ES-I3 (cell line): ENCODE results near the gene ETV5.

ENCODE experiments used
- H3K36me3 ChIP-seq: 2 replicates; pipeline ENCODE4 v1.6.1; 2013; ENCODE audit warnings: mild to moderate bottlenecking, low read length, control low read depth, moderate library complexity; ENCODE audit not compliant: insufficient read depth
- H3K4me1 ChIP-seq: 2 replicates; pipeline ENCODE4 v1.6.1; 2013; ENCODE audit warnings: mild to moderate bottlenecking, control low read depth, low read length; ENCODE audit not compliant: insufficient read depth
- H3K9ac ChIP-seq: 2 replicates; pipeline ENCODE4 v1.6.1; 2013; ENCODE audit warnings: low read depth, mild to moderate bottlenecking, low read length, moderate library complexity
- H3K9me3 ChIP-seq: 2 replicates; pipeline ENCODE4 v1.6.1; 2013; ENCODE audit warnings: mild to moderate bottlenecking, low read length, moderate library complexity; ENCODE audit not compliant: control insufficient read depth, insufficient read depth

ETV5 gene

GRCh38 chr3:186108941-186109865, at the start of gene ETV5:
Gene ETV5 (minus strand): TSS chr3:186109089. CDS start chr3:186105868, 3,221 bp downstream.
- H3K4me1 ChIP-seq: peaks cover 16% of the 10 kb centered on the region
- no peaks in the 10 kb centered on the region for H3K9me3 ChIP-seq
- peak within 1 kb of the TSS; percentile 82 for H3K9ac ChIP-seq
- no peaks in the 10 kb centered on the region for H3K36me3 ChIP-seq

GRCh38 chr3:186154641-186155040, 45.8 kb upstream of the ETV5 start:
- no peak overlapping the region for H3K9ac ChIP-seq
- H3K9me3 ChIP-seq: no peaks in the 10 kb centered on the region
- H3K36me3 ChIP-seq: no peaks in the 10 kb centered on the region
- no peaks in the 10 kb centered on the region for H3K4me1 ChIP-seq

GRCh38 chr3:186152889-186153292, 44.0 kb upstream of the ETV5 start:
- H3K9ac ChIP-seq: no peak overlapping the region
- H3K9me3 ChIP-seq: no peaks in the 10 kb centered on the region
- H3K36me3 ChIP-seq: no peaks in the 10 kb centered on the region
- no peaks in the 10 kb centered on the region for H3K4me1 ChIP-seq

- Histone ChIP-seq H3K4me1 (no peaks in the 10 kb centered on the region), H3K9ac (no peak overlapping the region), H3K36me3 (no peaks in the 10 kb centered on the region), H3K9me3 (no peaks in the 10 kb centered on the region)
These were observed 43.5 kb upstream of the ETV5 start for GRCh38 chr3:186152361-186152798.

- Histone ChIP-seq H3K9ac (no peak overlapping the region), H3K9me3 (no peaks in the 10 kb centered on the region), H3K36me3 (no peaks in the 10 kb centered on the region), H3K4me1 (no peaks in the 10 kb centered on the region)
These were observed 42.4 kb upstream of the ETV5 start for GRCh38 chr3:186151077-186151971.

- H3K9me3 ChIP-seq: no peaks in the 10 kb centered on the region
- H3K4me1 ChIP-seq: no peaks in the 10 kb centered on the region
- H3K9ac ChIP-seq: no peak overlapping the region
These were observed 41.3 kb upstream of the ETV5 start for GRCh38 chr3:186150041-186150830.

GRCh38 chr3:186149319-186149960, 40.6 kb upstream of the ETV5 start:
- Histone ChIP-seq H3K9me3 (no peaks in the 10 kb centered on the region), H3K36me3 (no peaks in the 10 kb centered on the region), H3K4me1 (no peaks in the 10 kb centered on the region), H3K9ac (no peak overlapping the region)

More at GRCh38 chr3:186150041-186150830, 41.3 kb upstream of the ETV5 start:
- no peaks in the 10 kb centered on the region for H3K36me3 ChIP-seq

- Histone ChIP-seq H3K36me3 (no peaks in the 10 kb centered on the region), H3K9me3 (no peaks in the 10 kb centered on the region), H3K9ac (no peak overlapping the region), H3K4me1 (peaks cover 7% of the 10 kb centered on the region; the same call in 1 of the 2 replicates)
These were observed 35.4 kb upstream of the ETV5 start for GRCh38 chr3:186144257-186144656.

- H3K4me1 ChIP-seq: peaks cover 7% of the 10 kb centered on the region; the same call in 1 of the 2 replicates
- H3K9me3 ChIP-seq: no peaks in the 10 kb centered on the region
- H3K9ac ChIP-seq: no peak overlapping the region
- no peaks in the 10 kb centered on the region for H3K36me3 ChIP-seq
These were observed 34.4 kb upstream of the ETV5 start for GRCh38 chr3:186143250-186143649.

- Histone ChIP-seq H3K9ac (no peak overlapping the region), H3K36me3 (no peaks in the 10 kb centered on the region), H3K4me1 (peaks cover 7% of the 10 kb centered on the region; the same call in 1 of the 2 replicates), H3K9me3 (no peaks in the 10 kb centered on the region)
These were observed 33.6 kb upstream of the ETV5 start for GRCh38 chr3:186142393-186142932.

- no peaks in the 10 kb centered on the region for H3K9me3 ChIP-seq
- peaks cover 7% of the 10 kb centered on the region; the same call in 1 of the 2 replicates for H3K4me1 ChIP-seq
- no peak overlapping the region for H3K9ac ChIP-seq
- no peaks in the 10 kb centered on the region for H3K36me3 ChIP-seq
These were observed 32.9 kb upstream of the ETV5 start for GRCh38 chr3:186141790-186142189.

- no peaks in the 10 kb centered on the region for H3K9me3 ChIP-seq
- H3K36me3 ChIP-seq: no peaks in the 10 kb centered on the region
- H3K4me1 ChIP-seq: peaks cover 7% of the 10 kb centered on the region; the same call in 1 of the 2 replicates
- no peak overlapping the region for H3K9ac ChIP-seq
These were observed 29.5 kb upstream of the ETV5 start for GRCh38 chr3:186138272-186138981.
